Superior temporal gyrus (tissue), 1 donor: ENCODE results near the gene MRC2.

ENCODE experiments used
- DNase-seq: peaks from one replicate; pipeline ENCODE4 v3.0.0-alpha.2; 2016; ENCODE audit errors: extremely low spot score

The MRC2 gene

GRCh38 chr17:62700964-62701705 lies 73.7 kb downstream of the MRC2 start:
- no peak for DNase-seq

GRCh38 chr17:62701706-62702085 lies 74.2 kb downstream of the MRC2 start:
- DNase-seq = no peak

GRCh38 chr17:62702746-62703260 lies 75.3 kb downstream of the MRC2 start:
- no peak for DNase-seq

- DNase-seq = no peak
Observed at GRCh38 chr17:62703261-62703775, 75.8 kb downstream of the MRC2 start.

GRCh38 chr17:62703776-62704380 lies 76.4 kb downstream of the MRC2 start:
- peak; percentile 71 for DNase-seq

GRCh38 chr17:62704381-62704971 lies 77.0 kb downstream of the MRC2 start:
- DNase-seq = peak; percentile 62

- DNase-seq = no peak
Observed at GRCh38 chr17:62705156-62705777, 77.8 kb downstream of the MRC2 start.

- peak; percentile 89 for DNase-seq
Observed at GRCh38 chr17:62705778-62706597, 78.5 kb downstream of the MRC2 start.

- DNase-seq = no peak
Observed at GRCh38 chr17:62706598-62707424, 79.3 kb downstream of the MRC2 start.

GRCh38 chr17:62707425-62707739 lies 79.9 kb downstream of the MRC2 start:
- no peak for DNase-seq

- DNase-seq = no peak
Observed at GRCh38 chr17:62708587-62708986, 81.1 kb downstream of the MRC2 start.

- peak; percentile 20 for DNase-seq
Observed at GRCh38 chr17:62712171-62712581, 84.7 kb downstream of the MRC2 start.

GRCh38 chr17:62713086-62713881 lies 85.8 kb downstream of the MRC2 start:
- DNase-seq = no peak

GRCh38 chr17:62714016-62714777 lies 86.7 kb downstream of the MRC2 start:
- no peak for DNase-seq

- DNase-seq = no peak
Observed at GRCh38 chr17:62715882-62716390, 88.5 kb downstream of the MRC2 start.

- DNase-seq = no peak
Observed at GRCh38 chr17:62716834-62717588, 89.5 kb downstream of the MRC2 start.

- no peak for DNase-seq
Observed at GRCh38 chr17:62717589-62717855, 90.1 kb downstream of the MRC2 start.

- DNase-seq = no peak
Observed at GRCh38 chr17:62717889-62718288, 90.4 kb downstream of the MRC2 start.
